GM11168 (cell line): ENCODE results near the gene FXYD2.
"Not testable (repeated sequence)": the region's sequence is repeated elsewhere in the genome, so short reads cannot be mapped to it uniquely, and the experiment has no call there.

Experiments used
- in situ Hi-C: fragments of 300-500 bp; cut with MboI; formaldehyde crosslinking; loops from one replicate; pipeline ENCODE4 v1.12.0; 2022; ENCODE audit warnings: low sequenced_read_pairs; ENCODE audit not compliant: unreplicated experiment

FXYD2 gene

GRCh38 chr11:117824571-117825537 is at the start of gene FXYD2:
TSS of gene FXYD2 (minus strand) at chr11:117824744. CDS start at chr11:117824678, 66 bp downstream.
- in situ Hi-C loops: no loop called here

- in situ Hi-C loops: no loop called here
These were observed 49.2 kb upstream of the FXYD2 start for GRCh38 chr11:117873828-117874125.

GRCh38 chr11:117872975-117873827 is 48.7 kb upstream of the FXYD2 start:
- in situ Hi-C loops: no loop called here

GRCh38 chr11:117872420-117872961 is 47.9 kb upstream of the FXYD2 start:
- in situ Hi-C loops: no loop called here

- in situ Hi-C loops: no loop called here
These were observed 47.2 kb upstream of the FXYD2 start for GRCh38 chr11:117871784-117872183.

GRCh38 chr11:117871160-117871559 is 46.6 kb upstream of the FXYD2 start:
- in situ Hi-C loops: no loop called here

- in situ Hi-C loops: no loop called here
These were observed 45.8 kb upstream of the FXYD2 start for GRCh38 chr11:117870103-117870952.

- in situ Hi-C loops: no loop called here
These were observed 45.1 kb upstream of the FXYD2 start for GRCh38 chr11:117869604-117870003.

GRCh38 chr11:117868815-117869561 is 44.4 kb upstream of the FXYD2 start:
- in situ Hi-C loops: no loop called here

GRCh38 chr11:117868088-117868487 is 43.5 kb upstream of the FXYD2 start:
- in situ Hi-C loops: no loop called here

- in situ Hi-C loops: no loop called here
These were observed 42.0 kb upstream of the FXYD2 start for GRCh38 chr11:117866526-117866925.

GRCh38 chr11:117865546-117865945 is 41.0 kb upstream of the FXYD2 start:
- in situ Hi-C loops: not testable (repeated sequence)

- in situ Hi-C loops: no loop called here
These were observed 38.8 kb upstream of the FXYD2 start for GRCh38 chr11:117863383-117863782.

- in situ Hi-C loops: no loop called here
These were observed 38.2 kb upstream of the FXYD2 start for GRCh38 chr11:117862753-117863152.

GRCh38 chr11:117862019-117862725 is 37.6 kb upstream of the FXYD2 start:
- in situ Hi-C loops: no loop called here

GRCh38 chr11:117861151-117862018 is 36.8 kb upstream of the FXYD2 start:
- in situ Hi-C loops: no loop called here

GRCh38 chr11:117860139-117860538 is 35.6 kb upstream of the FXYD2 start:
- in situ Hi-C loops: no loop called here
